OCI-LY7 (cell line): ENCODE data around the gene CPLX3. TPM values are rescaled to one million over a fixed set of nuclear protein-coding genes. Genes with fewer than 3 reads are reported as not detected.

Experiments used
- BruUV-seq: library from RNA; stranded (reverse); fragments of 400-500 nt; replicated peaks from 2 replicates; lab custom pipeline; 2021; lab: Mats Ljungman, UMichigan
- CTCF ChIA-PET: fragments of 300-600 bp; sonication (Branson Sonifier 250); formaldehyde crosslinking; loops from one replicate; lab custom pipeline; 2022; ENCODE audit warnings: antibody characterized with exemption; ENCODE audit not compliant: unreplicated experiment; lab: Charles Lee
- POLR2A ChIA-PET: fragments of 300-600 bp; sonication (Branson Sonifier 250); formaldehyde crosslinking; loops from one replicate; lab custom pipeline; 2022; ENCODE audit warnings: antibody characterized with exemption; lab: Charles Lee
- DNase-seq: peaks from one replicate; pipeline ENCODE4 v3.0.0-alpha.2; 2015; ENCODE audit warnings: low spot score
- H2AFZ ChIP-seq: fragments of 200-600 bp; sonication (generic), shearing (Covaris generic); 2 replicates; pipeline ENCODE4 v1.6.1; 2014; ENCODE audit warnings: mild to moderate bottlenecking, antibody characterized with exemption, low read length, moderate library complexity
- H3K27ac ChIP-seq: fragments of 200-600 bp; sonication (generic); 2 replicates; pipeline ENCODE4 v1.5.1; 2014; ENCODE audit warnings: mixed run types, low read depth, mild to moderate bottlenecking, moderate library complexity, low read length, inconsistent platforms; ENCODE audit not compliant: poor library complexity, severe bottlenecking
- H3K36me3 ChIP-seq: fragments of 200-600 bp; sonication (generic); 2 replicates; pipeline ENCODE4 v1.6.1; 2014; ENCODE audit warnings: mild to moderate bottlenecking, antibody characterized with exemption, low read length, moderate library complexity, mixed read lengths; ENCODE audit not compliant: insufficient read depth
- H3K4me1 ChIP-seq: fragments of 200-600 bp; sonication (generic); 2 replicates; pipeline ENCODE4 v1.5.1; 2014; ENCODE audit warnings: mild to moderate bottlenecking, low read length; ENCODE audit not compliant: insufficient read depth, poor library complexity, severe bottlenecking
- H3K4me2 ChIP-seq: fragments of 200-600 bp; sonication (generic); 2 replicates; pipeline ENCODE4 v1.6.1; 2014; ENCODE audit warnings: mild to moderate bottlenecking, low read length
- H3K4me3 ChIP-seq: fragments of 200-600 bp; sonication (generic); 2 replicates; pipeline ENCODE4 v1.5.1; 2014; ENCODE audit warnings: mild to moderate bottlenecking, low read depth, low read length; ENCODE audit not compliant: poor library complexity, severe bottlenecking
- H3K79me2 ChIP-seq: fragments of 200-600 bp; sonication (generic); 2 replicates; pipeline ENCODE4 v1.6.1; 2016; ENCODE audit warnings: low read depth, mild to moderate bottlenecking, low read length, moderate library complexity, mixed read lengths; ENCODE audit not compliant: insufficient read depth
- H3K9me2 ChIP-seq: fragments of 200-600 bp; sonication (generic); 2 replicates; pipeline ENCODE4 v1.6.1; 2016; ENCODE audit warnings: mild to moderate bottlenecking, low read length, mixed read lengths; ENCODE audit not compliant: insufficient read depth
- H3K9me3 ChIP-seq: fragments of 200-600 bp; sonication (generic); 2 replicates; pipeline ENCODE4 v1.6.1; 2014; ENCODE audit warnings: mild to moderate bottlenecking, mixed run types, low read length, mixed read lengths
- H4K20me1 ChIP-seq: fragments of 200-600 bp; sonication (generic); 2 replicates; pipeline ENCODE4 v1.6.1; 2014; ENCODE audit warnings: mild to moderate bottlenecking, antibody characterized with exemption, low read length, moderate library complexity, mixed read lengths; ENCODE audit not compliant: insufficient read depth
- EZH2phosphoT487 ChIP-seq: fragments of 200-600 bp; sonication (generic); IDR thresholded peaks from 2 replicates; pipeline ENCODE4 v1.6.1; 2018; ENCODE audit warnings: low read depth, borderline replicate concordance, mild to moderate bottlenecking, mixed run types, antibody characterized with exemption, low read length, moderate library complexity, mixed read lengths
- intact Hi-C: fragments of 100-400 bp; cut with micrococcal nuclease; formaldehyde crosslinking; loops from one replicate; pipeline ENCODE4 v1.10.0; 2022; ENCODE audit not compliant: unreplicated experiment
- total RNA-seq, 2 experiments: library from RNA; depleted of rRNA in 1 of 2; stranded (reverse); fragments of >200 nt in 1 of 2; shearing (Covaris generic) in 1 of 2; gene quantifications; 2 replicates each; pipeline ENCODE4 v1.2.3, GENCODE V29; 2014 to 2022
- TF ChIP-seq, protein P1 (sequence below): fragments of 200-600 bp; sonication (generic); conservative IDR thresholded peaks from 2 replicates; pipeline ENCODE4 v1.5.1; 2014; ENCODE audit warnings: mild to moderate bottlenecking, antibody characterized with exemption, low read length, moderate library complexity, mixed read lengths

The CPLX3 gene
- total RNA-seq, 2 experiments from 2014 or later = 0.35 to 1.5 TPM

DNA sequence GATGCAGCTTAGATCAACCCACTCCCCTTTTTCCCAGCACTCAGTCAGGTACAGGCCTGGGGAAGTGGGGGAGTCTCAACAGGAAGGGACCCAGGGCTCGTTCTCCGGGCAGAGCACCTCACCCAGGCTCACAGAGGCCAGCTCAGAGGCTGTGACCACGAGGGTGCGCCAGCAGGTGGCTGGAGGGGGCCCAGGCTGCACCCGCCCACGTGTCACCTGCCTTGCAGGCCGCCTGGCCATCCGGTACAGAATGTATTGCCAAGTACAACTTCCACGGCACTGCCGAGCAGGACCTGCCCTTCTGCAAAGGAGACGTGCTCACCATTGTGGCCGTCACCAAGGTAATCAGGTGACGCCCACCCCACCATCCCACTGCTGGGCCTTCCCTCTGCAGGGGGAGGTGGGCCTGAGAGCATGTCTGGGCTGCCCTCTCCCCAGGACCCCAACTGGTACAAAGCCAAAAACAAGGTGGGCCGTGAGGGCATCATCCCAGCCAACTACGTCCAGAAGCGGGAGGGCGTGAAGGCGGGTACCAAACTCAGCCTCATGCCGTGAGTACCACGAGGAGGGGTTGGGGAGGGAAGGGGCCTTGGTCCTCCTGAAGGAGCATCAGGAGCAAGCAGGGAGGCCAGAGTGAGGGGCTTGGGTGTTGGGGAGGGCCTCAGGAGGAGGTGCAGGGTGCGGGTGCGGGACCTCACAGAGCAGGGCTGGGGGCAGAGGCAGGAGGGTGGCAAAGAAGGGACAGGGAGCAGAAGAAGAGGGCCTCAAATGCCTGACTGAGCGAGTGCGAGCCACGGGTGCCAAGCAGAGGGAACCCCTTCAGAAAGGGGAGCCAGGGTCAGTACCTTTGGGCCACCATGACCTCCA is 27.8 kb upstream of the CPLX3 start:
- H3K36me3 ChIP-seq = peaks cover 92% of the 10 kb centered on the region
- peaks cover 45% of the 10 kb centered on the region for H3K79me2 ChIP-seq
- intact Hi-C loops = no loop called here
- no peak overlapping the region for H2AFZ ChIP-seq
- peak; percentile 76 for DNase-seq
- H3K27ac ChIP-seq = peak overlapping the region; percentile 61
- no peaks in the 10 kb centered on the region for H3K9me3 ChIP-seq
- H4K20me1 ChIP-seq = peaks cover 15% of the 10 kb centered on the region; the same call in 1 of the 2 replicates
- peaks cover 68% of the 10 kb centered on the region for H3K4me1 ChIP-seq
- ChIA-PET CTCF (interaction anchor here (1.0 to 2.0 kb wide), 6 partner anchors 11 to 26 kb away, joined by 4 to 8 read pairs (median 6); no protein-coding TSS in a partner anchor), POLR2A (interaction anchor here (1.0 to 2.9 kb wide), 8 partner anchors 9 to 28 kb away, joined by 3 to 16 read pairs (median 8); no protein-coding TSS in a partner anchor)
- TF ChIP-seq, protein P1, sequence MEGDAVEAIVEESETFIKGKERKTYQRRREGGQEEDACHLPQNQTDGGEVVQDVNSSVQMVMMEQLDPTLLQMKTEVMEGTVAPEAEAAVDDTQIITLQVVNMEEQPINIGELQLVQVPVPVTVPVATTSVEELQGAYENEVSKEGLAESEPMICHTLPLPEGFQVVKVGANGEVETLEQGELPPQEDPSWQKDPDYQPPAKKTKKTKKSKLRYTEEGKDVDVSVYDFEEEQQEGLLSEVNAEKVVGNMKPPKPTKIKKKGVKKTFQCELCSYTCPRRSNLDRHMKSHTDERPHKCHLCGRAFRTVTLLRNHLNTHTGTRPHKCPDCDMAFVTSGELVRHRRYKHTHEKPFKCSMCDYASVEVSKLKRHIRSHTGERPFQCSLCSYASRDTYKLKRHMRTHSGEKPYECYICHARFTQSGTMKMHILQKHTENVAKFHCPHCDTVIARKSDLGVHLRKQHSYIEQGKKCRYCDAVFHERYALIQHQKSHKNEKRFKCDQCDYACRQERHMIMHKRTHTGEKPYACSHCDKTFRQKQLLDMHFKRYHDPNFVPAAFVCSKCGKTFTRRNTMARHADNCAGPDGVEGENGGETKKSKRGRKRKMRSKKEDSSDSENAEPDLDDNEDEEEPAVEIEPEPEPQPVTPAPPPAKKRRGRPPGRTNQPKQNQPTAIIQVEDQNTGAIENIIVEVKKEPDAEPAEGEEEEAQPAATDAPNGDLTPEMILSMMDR = peak; percentile 59
- TF ChIP-seq EZH2phosphoT487 = no peak
- H3K4me2 ChIP-seq = peak overlapping the region; percentile 49
- BruUV-seq = no TSS peak
- H3K4me3 ChIP-seq = no peak overlapping the region
- no peaks in the 10 kb centered on the region for H3K9me2 ChIP-seq

DNA sequence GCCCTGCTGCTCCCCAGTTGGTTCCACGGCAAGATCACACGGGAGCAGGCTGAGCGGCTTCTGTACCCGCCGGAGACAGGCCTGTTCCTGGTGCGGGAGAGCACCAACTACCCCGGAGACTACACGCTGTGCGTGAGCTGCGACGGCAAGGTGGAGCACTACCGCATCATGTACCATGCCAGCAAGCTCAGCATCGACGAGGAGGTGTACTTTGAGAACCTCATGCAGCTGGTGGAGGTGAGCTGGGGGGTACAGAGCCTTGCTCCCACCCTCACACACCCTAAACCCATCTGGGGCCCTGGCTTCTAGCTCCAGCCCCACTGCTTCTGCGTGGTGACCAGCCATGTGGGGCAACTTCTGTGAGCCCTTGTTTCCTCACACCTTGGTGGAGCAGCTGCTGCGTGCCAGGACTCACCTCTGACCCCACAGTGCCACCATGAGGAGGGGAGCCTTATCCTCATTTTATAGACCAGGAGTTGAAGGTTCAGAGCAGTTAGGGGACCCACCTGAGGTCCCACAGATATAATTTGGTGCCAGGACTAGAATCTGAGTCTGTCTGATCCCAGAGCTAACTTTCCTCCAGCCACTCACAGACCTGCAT is 27.1 kb upstream of the CPLX3 start:
- Histone ChIP-seq H3K4me1 (peaks cover 61% of the 10 kb centered on the region), H3K27ac (peak overlapping the region; percentile 61), H3K79me2 (peaks cover 39% of the 10 kb centered on the region), H3K4me3 (no peak overlapping the region), H3K9me2 (no peaks in the 10 kb centered on the region), H3K9me3 (no peaks in the 10 kb centered on the region), H3K4me2 (peak overlapping the region; percentile 49; the same call in 1 of the 2 replicates), H3K36me3 (peaks cover 92% of the 10 kb centered on the region), H4K20me1 (peaks cover 13% of the 10 kb centered on the region; the same call in 1 of the 2 replicates), H2AFZ (no peak overlapping the region)
- ChIA-PET POLR2A (interaction anchor here (0.6 to 1.3 kb wide), 6 partner anchors 11 to 201 kb away, joined by 3 to 9 read pairs (median 6); no protein-coding TSS in a partner anchor), CTCF (interaction anchor here (0.6 to 1.8 kb wide), 6 partner anchors 12 to 22 kb away, joined by 4 to 8 read pairs (median 6); no protein-coding TSS in a partner anchor)
- TF ChIP-seq EZH2phosphoT487 = no peak
- TF ChIP-seq, protein P1 = peak; percentile 47
- no TSS peak for BruUV-seq
- peak; percentile 65 for DNase-seq
- intact Hi-C loops = no loop called here
